ENCODE data around the gene ISLR. TPM values are rescaled to one million over a fixed set of nuclear protein-coding genes. Genes with fewer than 3 reads are reported as not detected.

Gene ISLR
- total and polyA plus RNA-seq, 12 donors: 8.8 to 19.7 (median 13.2) TPM

DNA sequence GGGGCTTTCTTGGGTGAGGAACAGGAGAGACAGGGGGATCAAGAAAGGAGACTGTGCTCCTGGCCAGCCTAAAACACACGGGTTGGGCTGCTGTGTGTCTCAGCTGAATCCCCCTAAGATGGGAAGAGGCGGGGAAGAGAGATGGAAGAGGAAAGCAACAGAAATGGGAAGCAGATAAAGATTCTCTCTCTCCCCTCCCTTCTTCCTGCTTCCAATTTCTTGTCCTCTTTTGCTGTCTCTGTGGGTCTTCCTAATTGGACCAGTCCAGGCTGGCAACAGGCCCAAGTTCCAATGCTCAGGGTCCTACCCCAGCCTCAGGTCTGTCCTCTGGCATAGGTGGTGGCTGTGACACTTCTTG, 36.0 kb upstream of the ISLR start:
- peaks cover 10 to 46% (median 38%) of the 10 kb centered on the region in 9 donors for H3K4me1 ChIP-seq
- peaks cover 0 to 4% (median 0%) of the 10 kb centered on the region in 11 donors for H3K9me3 ChIP-seq
- DNase-seq: peak in 1 of 2 donors; percentile 13
- no peak for ATAC-seq
- peaks cover 0 to 13% (median 0%) of the 10 kb centered on the region in 9 donors for H3K36me3 ChIP-seq
- H3K27me3 ChIP-seq: peaks cover 0 to 72% (median 31%) of the 10 kb centered on the region in 7 donors
- TF ChIP-seq, protein P1, sequence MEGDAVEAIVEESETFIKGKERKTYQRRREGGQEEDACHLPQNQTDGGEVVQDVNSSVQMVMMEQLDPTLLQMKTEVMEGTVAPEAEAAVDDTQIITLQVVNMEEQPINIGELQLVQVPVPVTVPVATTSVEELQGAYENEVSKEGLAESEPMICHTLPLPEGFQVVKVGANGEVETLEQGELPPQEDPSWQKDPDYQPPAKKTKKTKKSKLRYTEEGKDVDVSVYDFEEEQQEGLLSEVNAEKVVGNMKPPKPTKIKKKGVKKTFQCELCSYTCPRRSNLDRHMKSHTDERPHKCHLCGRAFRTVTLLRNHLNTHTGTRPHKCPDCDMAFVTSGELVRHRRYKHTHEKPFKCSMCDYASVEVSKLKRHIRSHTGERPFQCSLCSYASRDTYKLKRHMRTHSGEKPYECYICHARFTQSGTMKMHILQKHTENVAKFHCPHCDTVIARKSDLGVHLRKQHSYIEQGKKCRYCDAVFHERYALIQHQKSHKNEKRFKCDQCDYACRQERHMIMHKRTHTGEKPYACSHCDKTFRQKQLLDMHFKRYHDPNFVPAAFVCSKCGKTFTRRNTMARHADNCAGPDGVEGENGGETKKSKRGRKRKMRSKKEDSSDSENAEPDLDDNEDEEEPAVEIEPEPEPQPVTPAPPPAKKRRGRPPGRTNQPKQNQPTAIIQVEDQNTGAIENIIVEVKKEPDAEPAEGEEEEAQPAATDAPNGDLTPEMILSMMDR (IDR thresholded peaks at IDR 0.05): no peak
- peak overlapping the region in 7 of 10 donors; percentile 77 to 91 (median 86) for H3K27ac ChIP-seq
- WGBS, 2 donors: 44 to 62% methylated on average over 2 of the region's 2 CpGs
- H3K4me3 ChIP-seq: peak overlapping the region in 2 of 10 donors; percentile 58
- intact Hi-C loops (cut with DNase I): loop anchor here in 4 of 10 donors (1.0 to 10.0 kb wide), 6 partner anchors 35 to 107 kb away; partner anchors contain the start of gene ISLR (in 2 of the 4)

DNA sequence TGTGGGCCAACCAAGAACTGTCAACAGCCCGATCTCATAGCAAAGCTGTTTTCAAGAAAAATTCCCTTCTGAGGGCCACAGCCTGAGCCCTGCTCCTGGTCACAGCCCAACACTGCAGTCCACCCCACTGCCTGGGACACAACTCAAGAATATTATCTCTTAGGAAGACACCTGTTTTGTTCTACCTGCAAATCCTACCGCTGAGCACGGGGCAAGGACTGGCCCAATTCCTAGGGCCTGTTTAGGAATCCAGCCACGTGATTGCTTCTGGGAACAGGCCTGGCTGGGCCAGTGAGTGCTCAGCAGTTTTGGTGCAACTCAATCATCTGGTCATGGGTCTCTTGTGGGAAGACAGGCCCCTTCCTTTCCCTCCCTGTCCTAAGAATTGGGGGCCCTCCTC, 34.9 kb upstream of the ISLR start:
- intact Hi-C loops (cut with DNase I): loop anchor here in 4 of 10 donors (5.0 to 10.0 kb wide), 4 partner anchors 34 to 106 kb away; partner anchors contain the start of gene ISLR (in 1 of the 4)
- WGBS, 2 donors: 83% methylated on average over 4 of the region's 4 CpGs
- ATAC-seq: no peak
- H3K27ac ChIP-seq: peak overlapping the region in 1 of 10 donors; percentile 11
- H3K4me3 ChIP-seq: no peak overlapping the region
- peaks cover 0 to 4% (median 0%) of the 10 kb centered on the region in 11 donors for H3K9me3 ChIP-seq
- DNase-seq: no peak
- peaks cover 0 to 2% (median 0%) of the 10 kb centered on the region in 9 donors for H3K36me3 ChIP-seq
- H3K27me3 ChIP-seq: peaks cover 0 to 60% (median 19%) of the 10 kb centered on the region in 7 donors
- peaks cover 10 to 35% (median 34%) of the 10 kb centered on the region in 9 donors for H3K4me1 ChIP-seq
- TF ChIP-seq, protein P1 (IDR thresholded peaks at IDR 0.05): no peak

DNA sequence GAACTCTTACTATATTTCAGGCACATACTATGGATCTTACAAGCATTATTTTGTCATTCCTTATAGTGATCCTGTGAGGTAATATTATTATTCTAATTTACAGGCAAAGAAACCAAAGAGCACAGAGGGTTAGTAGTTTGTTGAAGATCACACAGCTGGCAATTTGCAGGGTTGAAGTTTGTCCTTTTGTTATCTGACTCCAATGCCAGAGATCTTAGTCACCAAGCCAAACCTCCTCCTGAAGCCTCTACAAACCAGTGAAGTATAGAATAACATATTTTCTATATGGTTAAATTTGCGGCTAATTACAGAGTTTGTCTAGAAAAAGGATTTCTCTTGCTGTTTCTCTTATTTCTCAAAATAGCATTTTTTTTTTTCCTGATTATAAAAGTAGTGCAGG, 31.9 kb upstream of the ISLR start:
- Histone ChIP-seq H3K27me3 (peaks cover 0 to 42% (median 0%) of the 10 kb centered on the region in 7 donors), H3K36me3 (no peaks in the 10 kb centered on the region), H3K4me1 (peaks cover 7 to 15% (median 12%) of the 10 kb centered on the region in 9 donors), H3K9me3 (peaks cover 0 to 7% (median 3%) of the 10 kb centered on the region in 11 donors), H3K27ac (no peak overlapping the region), H3K4me3 (no peak overlapping the region)
- TF ChIP-seq, protein P1 (IDR thresholded peaks at IDR 0.05): no peak
- ATAC-seq (no peak), DNase-seq (no peak)
- intact Hi-C loops (cut with DNase I): no loop called here
- 98 to 100% methylated on average over 1 of the region's 1 CpG for WGBS, 2 donors

DNA sequence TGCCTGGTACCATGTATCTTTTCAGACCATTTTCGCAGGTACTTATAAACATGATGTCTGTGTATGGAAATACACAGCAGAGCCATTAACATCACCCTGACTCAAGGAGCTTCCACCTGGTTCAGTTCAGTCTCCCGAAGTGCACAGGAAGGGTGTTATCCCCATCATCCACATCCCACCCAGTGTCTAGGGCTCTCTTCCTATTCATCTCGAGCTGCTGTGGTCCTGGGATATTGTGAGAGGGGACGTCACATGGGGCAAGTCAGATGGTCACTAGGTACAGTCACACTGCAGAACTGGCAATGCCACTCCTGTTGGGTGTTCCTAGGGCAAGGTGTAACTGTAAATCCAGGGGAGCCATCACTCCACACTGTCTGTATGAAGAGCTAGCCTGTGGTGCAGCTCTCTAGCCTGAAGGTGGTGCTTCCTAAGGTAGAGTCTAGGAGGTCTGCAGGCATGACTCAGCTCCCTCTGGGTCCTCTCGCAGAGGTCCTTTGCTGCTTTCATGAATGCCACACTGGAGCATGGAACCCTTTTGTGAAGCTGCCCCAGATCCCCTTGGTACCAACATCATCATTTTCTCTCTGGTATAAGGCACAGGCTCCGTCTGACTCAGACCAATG, 29.2 kb upstream of the ISLR start:
- Histone ChIP-seq H3K4me3 (no peak overlapping the region), H3K9me3 (peaks cover 0 to 15% (median 7%) of the 10 kb centered on the region in 11 donors), H3K27ac (no peak overlapping the region), H3K4me1 (no peaks in the 10 kb centered on the region), H3K27me3 (peaks cover 0 to 28% (median 0%) of the 10 kb centered on the region in 7 donors), H3K36me3 (no peaks in the 10 kb centered on the region)
- TF ChIP-seq, protein P1 (IDR thresholded peaks at IDR 0.05): no peak
- no peak for DNase-seq
- ATAC-seq: no peak
- intact Hi-C loops (cut with DNase I): no loop called here
- WGBS, 2 donors: 80 to 83% methylated on average over 6 of the region's 6 CpGs

Data from heart right ventricle (tissue), 16 donors.